SHP77 treated with DMSO at 0.1 percent for 48 hours (cell line): ENCODE results near the gene CLDN16.

Source experiments
- DNase-seq: peaks from one replicate; lab custom pipeline; 2025; lab: John Stamatoyannopoulos, UW

The CLDN16 gene

GRCh38 chr3:190380184-190380583 is 7.8 kb upstream of the CLDN16 start:
- no peak for DNase-seq

- no peak for DNase-seq
Measured at GRCh38 chr3:190381441-190381840, 6.5 kb upstream of the CLDN16 start.

GRCh38 chr3:190382082-190382481 is 5.9 kb upstream of the CLDN16 start:
- no peak for DNase-seq

- DNase-seq, result peak; percentile 23
Measured at GRCh38 chr3:190384309-190384756, 3.6 kb upstream of the CLDN16 start.

GRCh38 chr3:190385731-190386688 is 2.0 kb upstream of the CLDN16 start:
- no peak for DNase-seq

GRCh38 chr3:190388703-190389102 is 740 bp downstream of the CLDN16 start:
- DNase-seq, result no peak

- DNase-seq, result no peak
Measured at GRCh38 chr3:190396001-190396400, 8.0 kb downstream of the CLDN16 start.

GRCh38 chr3:190397889-190398288 is 9.9 kb downstream of the CLDN16 start:
- DNase-seq, result no peak

- no peak for DNase-seq
Measured at GRCh38 chr3:190399677-190400076, 11.7 kb downstream of the CLDN16 start.

GRCh38 chr3:190401963-190402362 is 14.0 kb downstream of the CLDN16 start:
- no peak for DNase-seq

GRCh38 chr3:190404715-190405114 is 16.8 kb downstream of the CLDN16 start:
- DNase-seq, result no peak

GRCh38 chr3:190414297-190414696 is 26.3 kb downstream of the CLDN16 start:
- no peak for DNase-seq

- DNase-seq, result no peak
Measured at GRCh38 chr3:190424108-190424477, 36.1 kb downstream of the CLDN16 start.

- peak; percentile 2 for DNase-seq
Measured at GRCh38 chr3:190424478-190425439, 36.8 kb downstream of the CLDN16 start.

- no peak for DNase-seq
Measured at GRCh38 chr3:190425833-190426232, 37.9 kb downstream of the CLDN16 start.

GRCh38 chr3:190426806-190427507 is 39.0 kb downstream of the CLDN16 start:
- no peak for DNase-seq

GRCh38 chr3:190429681-190430080 is 41.7 kb downstream of the CLDN16 start:
- DNase-seq, result no peak

GRCh38 chr3:190430906-190431305 is 42.9 kb downstream of the CLDN16 start:
- no peak for DNase-seq

- no peak for DNase-seq
Measured at GRCh38 chr3:190432216-190432615, 44.3 kb downstream of the CLDN16 start.

GRCh38 chr3:190433626-190434025 is 45.7 kb downstream of the CLDN16 start:
- no peak for DNase-seq

GRCh38 chr3:190435618-190436017 is 47.7 kb downstream of the CLDN16 start:
- no peak for DNase-seq

- DNase-seq, result no peak
Measured at GRCh38 chr3:190436331-190436730, 48.4 kb downstream of the CLDN16 start.
